Panc1 (cell line): ENCODE measurements around the gene GPRC5B. TPM values are rescaled to one million over a fixed set of nuclear protein-coding genes. Genes with fewer than 3 reads are reported as not detected.

Source experiments
- ATAC-seq: fragments of 200-7000 bp; cut with Tn5 transposase; 2 replicates; pipeline ENCODE4 v1.9.1; 2020; ENCODE audit warnings: mild to moderate bottlenecking, moderate library complexity
- BruUV-seq: library from RNA; stranded (reverse); fragments of 400-500 nt; replicated peaks from 2 replicates; lab custom pipeline; 2021; lab: Mats Ljungman, UMichigan
- CTCF ChIA-PET: fragments of 300-600 bp; sonication (Branson Sonifier 250); formaldehyde crosslinking; loops from one replicate; lab custom pipeline; 2022; ENCODE audit warnings: antibody characterized with exemption; lab: Charles Lee
- POLR2A ChIA-PET: fragments of 300-600 bp; sonication (Branson Sonifier 250); formaldehyde crosslinking; loops from one replicate; lab custom pipeline; 2022; ENCODE audit warnings: antibody characterized with exemption; lab: Charles Lee
- DNase-seq: peaks from one replicate; pipeline ENCODE4 v3.0.0-alpha.2; 2010; ENCODE audit warnings: low read depth, low spot score
- H3K27ac ChIP-seq: 2 replicates; pipeline ENCODE4 v1.5.1; 2011; ENCODE audit warnings: mild to moderate bottlenecking, low read length, inconsistent platforms
- H3K27me3 ChIP-seq: fragments of 200-500 bp; sonication (Bioruptor generic); 2 replicates; pipeline ENCODE4 v1.6.0; 2014; ENCODE audit warnings: low read length, inconsistent platforms; ENCODE audit not compliant: control insufficient read depth, insufficient read depth
- H3K36me3 ChIP-seq: fragments of 200-500 bp; sonication (Bioruptor generic); 2 replicates; pipeline ENCODE4 v1.5.1; 2014; ENCODE audit warnings: inconsistent platforms, mild to moderate bottlenecking, low read length, moderate library complexity; ENCODE audit not compliant: control insufficient read depth, insufficient read depth
- H3K4me1 ChIP-seq: 2 replicates; pipeline ENCODE4 v1.5.1; 2011; ENCODE audit warnings: inconsistent platforms, mild to moderate bottlenecking, low read length, moderate library complexity; ENCODE audit not compliant: control insufficient read depth, insufficient read depth
- H3K4me3 ChIP-seq, 2 experiments: 2 replicates each; pipeline ENCODE4 v1.5.1; 2011 to 2012; ENCODE audit warnings: low read depth in 2 of 2, low read length in 2 of 2, mild to moderate bottlenecking in 2 of 2, inconsistent platforms in 1 of 2, moderate library complexity in 1 of 2
- H3K9me3 ChIP-seq: fragments of 200-500 bp; sonication (Bioruptor generic); 2 replicates; pipeline ENCODE4 v1.5.1; 2014; ENCODE audit warnings: low read depth, mild to moderate bottlenecking, inconsistent platforms, low read length, moderate library complexity; ENCODE audit not compliant: control insufficient read depth, insufficient read depth
- CTCF ChIP-seq: fragments of 450-650 bp; IDR thresholded peaks from 2 replicates; pipeline ENCODE4 v1.5.1; 2017; ENCODE audit warnings: mild to moderate bottlenecking
- POLR2AphosphoS5 ChIP-seq: IDR thresholded peaks from 2 replicates; pipeline ENCODE4 v1.6.1; 2012; ENCODE audit warnings: mild to moderate bottlenecking, low read depth, low read length, moderate library complexity
- REST ChIP-seq, 2 experiments: IDR thresholded peaks; 2 replicates each; pipeline ENCODE4 v1.6.1; 2011 to 2012; ENCODE audit warnings: low read depth in 2 of 2, control low read depth in 1 of 2, low read length in 1 of 2, mild to moderate bottlenecking in 1 of 2, moderate library complexity in 1 of 2; ENCODE audit not compliant: insufficient read depth in 1 of 2
- SIN3A ChIP-seq: IDR thresholded peaks from 2 replicates; pipeline ENCODE4 v1.6.1; 2012; ENCODE audit warnings: low read depth, mild to moderate bottlenecking, low read length, moderate library complexity, borderline replicate concordance; ENCODE audit not compliant: insufficient read depth
- TCF7L2 ChIP-seq: IDR thresholded peaks from 2 replicates; pipeline ENCODE4 v1.6.1; 2011; ENCODE audit warnings: mild to moderate bottlenecking, low read depth, low read length, inconsistent platforms
- in situ Hi-C: cut with HindIII; loops from 2 replicates; pipeline ENCODE4 v1.10.0; 2016; ENCODE audit warnings: low sequenced_read_pairs, low pct_unique_long_range_greater_than_20kb
- intact Hi-C: fragments of 100-400 bp; cut with micrococcal nuclease; formaldehyde crosslinking; loops from one replicate; pipeline ENCODE4 v1.10.0; 2022; ENCODE audit not compliant: unreplicated experiment
- total RNA-seq: library from RNA; stranded (reverse); gene quantifications from one replicate; pipeline ENCODE4 v1.2.1, GENCODE V29; 2021; ENCODE audit not compliant: unreplicated experiment

GPRC5B gene
- total RNA-seq, 1 experiment from 2014 or later, result 10.4 TPM

GRCh38 chr16:19872935-19873334, 11.7 kb downstream of the GPRC5B start:
- ChIA-PET POLR2A (interaction anchor here (0.9 kb wide), 1 partner anchor 154 kb away, joined by 3 read pairs; the partner anchor contains the start of gene IQCK), CTCF (no interaction called here)
- Histone ChIP-seq H3K4me1 (no peaks in the 10 kb centered on the region), H3K27ac (no peak overlapping the region), H3K36me3 (no peaks in the 10 kb centered on the region), H3K4me3 (no peak overlapping the region), H3K9me3 (no peaks in the 10 kb centered on the region), H3K27me3 (no peaks in the 10 kb centered on the region)
- DNase-seq (no peak), ATAC-seq (no peak)
- TF ChIP-seq CTCF (no peak), TCF7L2 (no peak), SIN3A (no peak)
- in situ Hi-C loops (no loop called here), intact Hi-C loops (no loop called here)
- no TSS peak for BruUV-seq

GRCh38 chr16:19872179-19872863, 12.3 kb downstream of the GPRC5B start:
- ChIA-PET CTCF (no interaction called here), POLR2A (interaction anchor here (0.9 kb wide), 1 partner anchor 154 kb away, joined by 3 read pairs; the partner anchor contains the start of gene IQCK)
- no TSS peak for BruUV-seq
- no peaks in the 10 kb centered on the region for H3K36me3 ChIP-seq
- TF ChIP-seq POLR2AphosphoS5 (no peak), REST (IDR thresholded peaks at IDR 0.05; ENCODE audit: insufficient read depth in 1 of 2, low read depth in 2 of 2, low read length in 1 of 2) (no peak), SIN3A (no peak), TCF7L2 (no peak), CTCF (no peak)
- in situ Hi-C loops (no loop called here), intact Hi-C loops (no loop called here)
- no peaks in the 10 kb centered on the region for H3K4me1 ChIP-seq
- H3K27ac ChIP-seq, result no peak overlapping the region
- no peak for DNase-seq
- no peaks in the 10 kb centered on the region for H3K9me3 ChIP-seq
- no peaks in the 10 kb centered on the region for H3K27me3 ChIP-seq
- no peak overlapping the region for H3K4me3 ChIP-seq
- ATAC-seq, result no peak
